RWPE1 (cell line): Measurements from ENCODE around the gene PSMC3IP.
A peak's percentile ranks its signal among the peaks of the same experiment; 100 is the strongest.
"Not testable (repeated sequence)": the region's sequence is repeated elsewhere in the genome, so short reads cannot be mapped to it uniquely, and the experiment has no call there.

Source experiments
- CTCF ChIA-PET: fragments of 350-600 bp; sonication (Branson Sonifier 250); formaldehyde crosslinking; extraction: SDS; loops from one replicate; lab custom pipeline; 2021; lab: Yijun Ruan, JAX
- POLR2A ChIA-PET: fragments of 400-600 bp; formaldehyde crosslinking; extraction: SDS; loops from one replicate; lab custom pipeline; 2020; ENCODE audit warnings: antibody characterized with exemption; ENCODE audit not compliant: low non-redundant PET; lab: Yijun Ruan, JAX
- DNase-seq: peaks from one replicate; pipeline ENCODE4 v3.0.0; 2012; ENCODE audit warnings: low spot score
- H3K27ac ChIP-seq: fragments of 450-650 bp; 2 replicates; pipeline ENCODE4 v1.5.1; 2017
- CTCF ChIP-seq: fragments of 450-650 bp; conservative IDR thresholded peaks from 2 replicates; pipeline ENCODE4 v1.5.1; 2017; ENCODE audit warnings: low read depth, mild to moderate bottlenecking

PSMC3IP gene

GRCh38 chr17:42541041-42541833, 36.3 kb downstream of the PSMC3IP start:
- no peak for DNase-seq

GRCh38 chr17:42540558-42540957, 37.0 kb downstream of the PSMC3IP start:
- peak overlapping the region; percentile 75 for H3K27ac ChIP-seq
- POLR2A ChIA-PET: interaction anchor here (0.6 kb wide), 1 partner anchor 71 kb away, joined by 4 read pairs; no protein-coding TSS in a partner anchor
- CTCF ChIA-PET: interaction anchor here (1.7 kb wide), 1 partner anchor 13 kb away, joined by 5 read pairs; no protein-coding TSS in a partner anchor

More at GRCh38 chr17:42541041-42541833, 36.3 kb downstream of the PSMC3IP start:
- ChIA-PET CTCF (interaction anchor here (0.7 to 1.7 kb wide), 2 partner anchors 12 to 178 kb away, joined by 3 to 5 read pairs; no protein-coding TSS in a partner anchor), POLR2A (interaction anchor here (0.6 to 1.2 kb wide), 2 partner anchors 13 to 457 kb away, joined by 4 read pairs; no protein-coding TSS in a partner anchor)
- no peak for TF ChIP-seq CTCF
- peak overlapping the region; percentile 75 for H3K27ac ChIP-seq

GRCh38 chr17:42538482-42538881, 39.0 kb downstream of the PSMC3IP start:
- ChIA-PET POLR2A (interaction anchor here (0.5 to 0.7 kb wide), 2 partner anchors 16 to 224 kb away, joined by 6 to 10 read pairs; no protein-coding TSS in a partner anchor), CTCF (no interaction called here)
- no peak for DNase-seq
- peak overlapping the region; percentile 91 for H3K27ac ChIP-seq
- TF ChIP-seq CTCF: no peak

More at GRCh38 chr17:42540558-42540957, 37.0 kb downstream of the PSMC3IP start:
- not testable (repeated sequence) for DNase-seq

GRCh38 chr17:42537826-42538451, 39.6 kb downstream of the PSMC3IP start:
- no peak for DNase-seq
- no peak for TF ChIP-seq CTCF
- CTCF ChIA-PET: no interaction called here
- POLR2A ChIA-PET: interaction anchor here (0.6 to 0.7 kb wide), 4 partner anchors 16 to 359 kb away, joined by 3 to 10 read pairs (median 6); no protein-coding TSS in a partner anchor
- H3K27ac ChIP-seq: peak overlapping the region; percentile 91

GRCh38 chr17:42537156-42537805, 40.2 kb downstream of the PSMC3IP start:
- DNase-seq: no peak
- TF ChIP-seq CTCF: no peak
- CTCF ChIA-PET: no interaction called here
- POLR2A ChIA-PET: interaction anchor here (0.6 to 1.0 kb wide), 5 partner anchors 12 to 360 kb away, joined by 3 to 9 read pairs (median 4); no protein-coding TSS in a partner anchor
- H3K27ac ChIP-seq: peak overlapping the region; percentile 91

GRCh38 chr17:42536372-42537155, 41.0 kb downstream of the PSMC3IP start:
- TF ChIP-seq CTCF: no peak
- POLR2A ChIA-PET: interaction anchor here (0.6 to 1.0 kb wide), 4 partner anchors 12 to 1906 kb away, joined by 3 to 7 read pairs (median 5); no protein-coding TSS in a partner anchor
- DNase-seq: peak; percentile 85
- CTCF ChIA-PET: interaction anchor here (0.6 to 1.3 kb wide), 4 partner anchors 10 to 113 kb away, joined by 3 to 4 read pairs (median 3); partner anchors contain the start of gene HSD17B1
- H3K27ac ChIP-seq: peak overlapping the region; percentile 91
